Activated CD4-positive, alpha-beta T cell treated with anti-CD3 and anti-CD28 coated beads, Interleukin-2, amount 50 U/mL, for 16 hours (primary cell): Measurements from ENCODE around the gene GPR78.
A peak's percentile ranks its signal among the peaks of the same experiment; 100 is the strongest.

Source experiments
- DNase-seq: peaks from one replicate; pipeline ENCODE4 v3.0.0-alpha.2; 2020

Gene GPR78

DNA sequence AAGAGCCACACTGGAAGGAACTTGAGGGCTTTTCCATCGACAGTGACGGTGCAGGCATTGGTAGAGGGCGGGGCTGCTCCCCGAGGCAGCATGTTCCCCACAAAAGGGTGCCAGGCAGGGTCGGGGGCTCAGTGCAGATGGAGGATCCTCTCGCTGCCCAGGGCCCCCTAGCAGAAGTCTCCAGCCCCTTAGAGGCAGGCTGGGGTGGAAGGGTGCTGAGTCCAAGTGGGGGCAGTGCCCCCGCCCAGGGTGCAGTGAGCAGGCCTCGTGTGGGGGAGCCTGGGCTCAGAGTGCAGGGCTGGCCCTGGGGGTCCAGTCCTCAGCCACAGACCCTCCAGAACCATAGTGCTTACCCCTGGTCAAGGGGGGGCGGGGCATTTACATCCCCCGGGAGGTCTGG is 21.4 kb downstream of the GPR78 start:
- no peak for DNase-seq

DNA sequence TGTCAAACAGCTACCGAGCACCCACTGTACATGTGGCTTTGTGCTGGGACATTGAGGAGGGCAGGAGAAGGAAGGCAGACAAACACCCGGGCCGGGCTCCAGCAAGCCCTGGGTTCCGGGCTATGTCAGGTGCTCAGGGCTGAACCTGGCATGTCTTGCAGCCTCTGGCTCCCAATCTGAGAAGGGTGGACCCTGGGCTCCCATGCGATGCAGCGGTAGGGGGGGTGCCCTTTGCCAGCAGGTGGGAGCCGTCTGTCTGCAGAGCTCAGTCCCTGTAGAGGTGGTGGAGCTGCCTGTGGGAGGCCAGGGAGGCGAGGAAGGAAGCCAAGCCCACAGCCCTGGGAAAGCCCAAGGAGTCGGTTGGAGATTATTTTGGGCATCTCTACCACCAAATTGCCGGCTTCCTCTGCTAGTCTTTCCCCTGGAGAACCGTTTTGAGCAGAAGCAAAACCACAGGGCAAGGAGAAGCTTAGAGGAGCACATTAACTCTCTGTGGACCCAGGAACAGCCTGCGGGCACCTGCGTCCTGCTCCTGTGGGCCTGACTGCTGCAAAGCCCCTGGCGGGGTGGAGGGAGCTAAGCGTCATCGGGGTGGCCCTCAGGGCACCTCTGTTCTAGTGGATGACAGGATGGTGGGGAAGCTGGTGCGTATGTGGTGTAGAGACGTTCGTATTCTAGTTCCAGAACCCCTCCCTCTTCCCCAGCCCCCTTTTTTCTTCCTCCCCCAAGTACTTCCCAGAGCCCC is 22.7 kb downstream of the GPR78 start:
- DNase-seq: no peak

DNA sequence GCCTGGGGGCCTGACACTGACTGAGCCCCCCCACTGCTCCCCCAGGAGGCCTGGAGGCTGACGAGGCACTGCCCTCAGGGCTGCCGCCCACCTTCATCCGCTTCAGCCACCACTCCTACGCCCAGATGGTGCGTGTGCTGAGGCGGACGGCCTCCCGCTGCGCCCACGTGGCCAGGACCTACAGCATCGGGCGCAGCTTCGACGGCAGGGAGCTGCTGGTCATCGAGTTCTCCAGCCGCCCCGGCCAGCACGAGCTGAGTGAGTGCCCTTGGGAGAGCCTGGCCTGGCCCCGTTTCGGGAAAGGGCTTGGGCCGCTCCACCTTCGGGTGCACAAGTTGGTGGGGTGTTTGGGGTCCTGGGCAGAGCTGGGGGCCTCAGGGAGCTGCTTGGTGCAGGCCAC is 23.7 kb downstream of the GPR78 start:
- DNase-seq: no peak

DNA sequence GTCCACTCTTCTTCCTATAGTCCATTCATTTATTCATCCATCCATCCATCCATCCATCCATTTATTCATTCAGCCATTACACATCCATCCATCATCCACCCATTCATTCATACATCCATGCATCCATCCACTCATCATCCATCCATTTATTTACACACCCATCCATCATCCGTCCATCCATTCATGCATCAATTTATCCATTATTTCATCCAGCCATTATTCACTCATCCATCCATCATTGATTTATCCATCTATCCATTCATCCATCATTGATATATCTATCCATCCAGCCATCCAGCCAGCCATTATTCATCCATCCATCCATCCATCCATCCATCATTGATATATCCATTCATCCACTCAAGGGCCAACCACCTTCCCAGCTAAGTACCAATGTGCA is 25.1 kb downstream of the GPR78 start:
- DNase-seq: no peak

DNA sequence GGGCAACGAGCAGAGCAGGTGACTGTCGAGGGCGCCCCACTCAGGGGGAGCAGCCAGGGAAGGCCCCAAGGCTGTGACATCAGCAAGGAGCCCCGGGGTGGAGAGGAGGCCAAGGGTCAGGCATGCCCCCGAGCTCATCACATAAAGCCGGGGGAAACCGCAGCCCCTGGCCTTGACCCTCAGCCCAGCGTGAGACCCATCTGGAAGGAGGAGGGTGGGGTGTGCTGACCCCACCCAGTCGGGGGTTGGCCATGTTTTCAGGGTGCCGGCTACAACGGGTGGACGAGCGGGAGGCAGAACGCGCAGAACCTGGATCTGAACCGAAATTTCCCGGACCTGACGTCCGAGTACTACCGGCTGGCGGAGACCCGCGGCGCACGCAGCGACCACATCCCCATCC is 26.3 kb downstream of the GPR78 start:
- DNase-seq: no peak

DNA sequence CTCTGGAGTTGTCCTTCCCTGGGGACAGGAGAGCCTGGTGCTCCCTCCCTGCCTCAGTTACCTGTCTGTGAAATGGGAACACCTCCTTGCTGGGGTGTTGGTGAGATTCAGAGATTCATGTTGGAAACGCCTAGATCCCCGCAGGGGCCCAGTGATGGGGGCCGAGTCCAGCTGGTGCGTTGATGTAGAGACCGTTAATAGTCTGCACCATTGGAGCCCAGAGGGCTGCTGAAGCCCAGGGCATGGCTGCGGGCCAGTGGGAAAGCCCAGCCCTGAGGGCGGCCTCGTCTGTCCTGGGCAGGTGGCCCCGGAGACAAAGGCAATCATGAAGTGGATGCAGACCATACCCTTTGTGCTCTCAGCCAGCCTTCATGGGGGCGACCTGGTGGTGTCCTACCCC is 26.8 kb downstream of the GPR78 start:
- no peak for DNase-seq

DNA sequence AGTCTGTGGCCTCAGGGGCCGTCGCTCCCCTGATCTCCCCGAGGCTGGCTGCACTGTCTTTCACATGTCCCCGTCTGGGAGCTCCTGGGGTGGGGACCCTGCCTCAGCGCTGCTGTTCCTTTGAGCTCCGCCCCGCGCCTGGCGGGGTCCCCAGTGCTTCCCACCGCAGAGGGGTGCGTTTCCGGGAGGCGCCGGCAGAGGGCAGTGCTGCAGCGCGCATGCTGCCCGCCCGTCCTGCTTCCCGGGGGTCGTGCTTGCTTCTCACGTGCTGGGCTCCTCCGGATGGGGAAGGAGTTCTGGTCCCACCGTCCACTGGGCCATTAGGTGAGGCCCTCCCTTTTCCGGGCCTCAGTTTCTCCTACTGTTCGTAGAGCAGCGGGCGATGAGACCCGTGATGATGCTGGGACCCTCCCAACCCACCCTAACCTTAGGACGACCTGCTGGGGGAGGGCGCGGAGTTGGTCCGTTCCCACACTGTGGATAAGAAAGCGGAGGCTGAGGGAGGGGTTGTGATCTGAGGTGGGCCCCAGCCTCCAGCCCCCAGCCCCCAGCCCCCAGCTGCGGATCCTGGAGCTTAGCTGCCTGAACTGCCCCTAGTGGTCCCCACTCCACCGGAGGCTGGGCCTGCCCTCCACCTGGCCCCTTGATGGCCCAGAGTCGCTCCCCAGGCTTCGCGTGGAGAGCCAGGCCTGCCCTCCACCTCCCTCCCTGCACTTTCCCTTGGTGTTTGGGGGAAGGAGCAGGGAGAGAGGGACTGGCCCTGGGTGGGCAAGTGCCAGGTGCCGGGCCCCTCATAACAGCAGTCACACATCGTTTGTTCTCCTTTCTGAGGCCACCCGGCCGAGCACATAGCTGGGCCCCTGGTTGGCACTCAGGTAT is 27.6 kb downstream of the GPR78 start:
- DNase-seq: peak; percentile 37

DNA sequence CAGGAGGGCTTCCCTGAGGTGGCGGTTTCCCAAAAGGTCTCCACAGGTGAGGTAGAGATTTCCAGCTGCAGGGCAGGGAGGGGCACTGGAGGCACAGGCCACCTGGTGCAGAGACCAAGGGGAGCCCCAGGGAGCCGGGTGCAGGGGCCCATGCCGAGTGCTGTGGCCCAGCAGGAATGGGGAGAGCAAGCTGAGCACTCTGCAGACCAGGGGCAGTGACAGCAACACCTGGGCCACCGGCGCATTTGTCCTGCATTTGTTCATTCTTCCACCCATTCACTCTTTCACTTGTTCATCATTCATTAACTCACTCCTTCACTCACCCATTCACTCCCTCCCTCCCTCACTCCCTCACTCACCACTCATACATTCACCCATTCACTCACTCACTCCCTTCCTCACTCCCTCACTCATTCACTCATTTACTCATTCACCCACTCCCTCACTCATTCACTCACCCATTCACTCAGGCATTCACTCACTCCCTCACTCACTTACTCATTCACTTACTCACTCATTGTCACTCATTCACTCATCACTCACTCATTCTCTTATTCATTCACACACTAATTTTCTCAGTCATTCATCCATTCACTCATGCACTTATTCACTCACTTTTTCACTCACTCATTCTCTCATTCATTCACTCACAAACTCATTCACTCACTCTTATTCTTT is 28.7 kb downstream of the GPR78 start:
- no peak for DNase-seq

DNA sequence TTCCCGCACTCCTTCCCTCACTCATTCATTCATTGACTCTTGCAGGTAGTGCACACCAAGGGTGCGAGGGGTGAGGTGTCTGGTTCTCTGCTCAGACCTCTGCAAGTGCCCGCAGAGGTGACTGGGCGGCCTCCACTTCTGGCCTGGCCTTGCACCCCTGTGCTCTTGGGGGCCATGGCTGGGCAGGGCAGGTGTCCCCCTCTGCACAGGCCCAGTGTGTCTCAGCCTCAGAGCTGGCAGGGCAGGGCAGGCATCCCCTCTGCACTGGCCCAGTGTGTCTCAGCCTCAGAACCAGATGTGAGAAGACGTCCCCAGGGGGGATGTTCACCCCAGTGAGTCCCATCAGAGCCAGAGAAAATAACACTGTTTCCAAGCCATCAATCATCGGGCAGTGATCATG is 29.2 kb downstream of the GPR78 start:
- DNase-seq: no peak

DNA sequence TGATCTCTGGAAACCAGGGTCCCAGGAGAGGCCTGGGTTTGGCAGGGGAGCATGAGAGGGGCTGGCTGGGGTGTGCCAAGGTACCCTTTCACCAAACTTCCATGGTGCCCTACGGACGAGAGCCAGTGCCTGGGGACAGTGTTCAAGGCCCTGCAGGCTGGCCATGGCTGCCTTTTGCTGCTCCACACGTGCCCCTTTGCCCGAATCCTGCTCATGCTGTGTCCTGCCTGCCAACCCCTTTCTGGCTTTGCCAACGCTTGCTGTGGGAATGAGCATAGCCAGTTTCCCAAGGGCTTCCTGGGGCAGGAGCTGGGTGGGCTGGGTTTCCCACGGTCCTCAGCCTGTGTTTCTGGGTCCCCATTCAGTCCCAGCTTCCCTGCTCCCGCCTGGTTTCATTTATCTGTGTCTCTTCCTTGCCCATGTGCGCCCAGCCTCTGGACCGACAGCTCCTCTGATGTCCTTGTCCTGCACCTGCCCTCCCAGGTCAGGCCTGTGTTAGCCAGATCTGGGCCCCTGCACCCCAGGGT is 29.7 kb downstream of the GPR78 start:
- no peak for DNase-seq

DNA sequence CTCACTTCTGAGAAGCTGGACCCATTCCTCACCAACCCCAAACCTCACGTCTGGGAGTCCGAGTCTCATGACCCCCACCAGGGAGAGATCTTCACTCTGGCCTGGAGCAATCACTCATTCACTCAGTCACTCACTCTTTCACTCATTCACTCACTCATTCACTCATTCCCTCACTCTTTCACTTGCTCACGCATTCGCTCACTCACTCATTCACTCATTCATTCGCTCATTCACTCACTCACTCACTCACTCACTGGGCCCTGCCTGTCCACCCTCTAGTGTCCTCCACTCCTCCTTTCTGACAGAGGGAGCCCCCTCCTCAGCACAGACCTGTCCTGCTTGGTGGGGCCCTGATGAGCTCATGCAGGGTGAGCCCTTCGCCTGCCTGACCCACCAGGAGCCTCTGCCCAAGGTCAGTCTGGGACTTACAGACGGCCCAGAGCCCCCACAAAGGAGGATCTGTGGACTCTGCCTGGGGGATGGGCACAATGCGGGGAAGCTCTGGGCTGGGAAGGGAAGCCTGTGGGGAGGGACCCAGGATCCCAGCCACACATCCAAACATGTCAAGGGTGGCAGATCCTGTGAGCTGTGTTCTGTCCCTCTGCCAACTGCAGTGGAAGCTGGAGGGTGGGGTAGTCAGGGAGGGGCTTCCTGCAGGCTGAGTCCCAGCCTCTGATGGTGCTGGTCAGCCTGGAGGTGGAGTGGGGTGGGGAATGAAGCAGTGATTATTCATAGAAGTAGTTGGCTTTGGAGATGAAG is 30.8 kb downstream of the GPR78 start:
- no peak for DNase-seq

DNA sequence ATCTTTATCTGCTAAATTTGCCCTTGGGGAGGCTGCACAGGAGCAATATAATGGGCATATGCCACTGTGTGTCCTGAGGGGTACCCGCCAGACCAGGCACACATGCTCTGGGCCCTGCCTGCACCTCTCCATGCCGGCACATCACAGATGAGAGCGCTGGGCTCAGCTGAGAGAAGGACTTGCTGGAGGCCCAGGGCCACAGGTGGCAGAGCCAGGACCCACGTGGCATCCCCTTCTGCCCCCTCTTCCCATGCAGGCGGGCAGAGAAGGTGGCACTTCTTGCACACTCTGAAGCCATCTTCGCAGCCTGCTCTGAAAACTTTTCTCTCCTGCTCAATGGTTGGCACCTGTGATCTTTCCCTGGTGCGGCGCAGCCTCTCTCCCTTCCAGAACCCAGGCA is 32.5 kb downstream of the GPR78 start:
- DNase-seq: no peak

DNA sequence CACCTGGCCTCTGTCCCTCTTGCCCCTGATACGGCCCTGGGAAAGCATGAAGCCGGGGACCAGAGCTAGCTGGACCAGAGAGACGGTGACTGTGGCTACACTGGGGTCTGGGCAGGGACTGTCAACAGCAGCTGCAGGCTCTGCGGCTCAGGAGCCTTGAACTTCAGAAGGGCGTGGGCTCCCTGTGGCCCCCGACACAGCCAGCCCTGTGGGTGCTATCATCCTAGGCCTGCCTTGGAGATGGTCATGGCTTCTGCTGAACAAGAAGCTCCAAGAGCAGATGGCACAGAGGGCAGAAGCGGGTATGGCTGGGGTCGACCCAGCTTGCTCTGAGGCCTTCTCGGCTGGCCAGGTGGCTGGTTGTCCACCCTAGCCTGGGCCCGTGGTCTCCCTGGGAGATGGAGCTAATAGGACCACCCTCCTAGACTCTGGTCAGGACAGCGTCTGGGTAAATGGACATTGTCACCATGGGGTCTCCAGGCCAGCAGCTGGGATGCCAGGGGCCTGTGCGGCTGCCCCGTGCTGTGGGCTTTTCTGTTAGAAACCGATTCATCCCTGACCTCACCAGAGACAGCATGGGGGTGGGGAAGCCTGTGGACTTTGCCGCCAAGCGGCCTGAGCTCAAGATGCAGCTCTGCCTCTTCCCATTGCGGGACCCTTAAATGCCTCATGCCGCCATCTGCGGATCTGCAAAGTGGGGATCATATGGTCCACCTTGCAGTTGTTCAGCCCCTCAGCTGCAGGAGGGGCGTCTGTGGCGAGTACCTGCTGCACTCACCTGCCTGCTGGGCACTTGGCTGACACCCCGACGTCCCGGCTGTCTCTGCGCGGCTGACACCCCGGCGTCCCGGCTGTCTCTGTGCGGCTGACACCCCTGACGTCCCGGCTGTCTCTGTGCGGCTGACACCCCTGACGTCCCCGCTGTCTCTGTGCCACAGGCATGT is 33.5 kb downstream of the GPR78 start:
- DNase-seq: no peak

DNA sequence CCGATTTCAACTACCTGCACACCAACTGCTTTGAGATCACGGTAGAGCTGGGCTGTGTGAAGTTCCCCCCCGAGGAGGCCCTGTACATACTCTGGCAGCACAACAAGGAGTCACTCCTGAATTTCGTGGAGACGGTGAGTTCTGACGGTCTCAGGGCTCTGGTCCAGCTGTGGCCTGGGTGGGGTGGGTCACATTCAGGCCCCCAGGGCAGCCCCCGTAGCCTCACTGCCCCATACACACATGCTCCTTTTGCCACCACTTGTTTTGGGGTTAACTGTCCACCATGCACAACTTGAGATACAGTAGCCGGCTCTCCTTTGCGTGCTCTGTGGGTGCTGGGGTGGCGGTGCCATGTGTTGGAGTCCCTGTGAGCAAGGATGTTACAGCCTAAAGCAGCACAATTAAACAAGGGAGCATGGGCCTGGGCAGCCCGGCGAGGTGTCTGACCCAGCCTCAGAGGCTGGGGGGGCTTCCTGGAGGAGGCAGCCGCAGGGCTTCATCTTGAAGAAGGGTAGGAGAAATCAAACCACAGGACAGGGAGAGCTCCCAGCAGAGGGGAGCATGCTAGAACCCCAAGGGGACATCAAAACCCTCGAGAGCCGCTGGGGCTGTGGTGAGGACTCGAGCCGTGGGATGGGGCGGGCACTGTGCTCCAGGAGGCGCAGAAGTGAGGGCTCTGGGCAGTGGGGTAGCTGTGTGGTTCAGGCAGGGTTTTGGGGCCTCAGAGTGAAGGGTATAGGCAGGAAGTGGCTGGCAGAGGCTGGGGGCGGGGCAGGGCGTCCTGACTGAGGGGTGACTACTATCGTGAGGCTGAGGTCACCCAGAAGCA is 34.4 kb downstream of the GPR78 start:
- DNase-seq: no peak

DNA sequence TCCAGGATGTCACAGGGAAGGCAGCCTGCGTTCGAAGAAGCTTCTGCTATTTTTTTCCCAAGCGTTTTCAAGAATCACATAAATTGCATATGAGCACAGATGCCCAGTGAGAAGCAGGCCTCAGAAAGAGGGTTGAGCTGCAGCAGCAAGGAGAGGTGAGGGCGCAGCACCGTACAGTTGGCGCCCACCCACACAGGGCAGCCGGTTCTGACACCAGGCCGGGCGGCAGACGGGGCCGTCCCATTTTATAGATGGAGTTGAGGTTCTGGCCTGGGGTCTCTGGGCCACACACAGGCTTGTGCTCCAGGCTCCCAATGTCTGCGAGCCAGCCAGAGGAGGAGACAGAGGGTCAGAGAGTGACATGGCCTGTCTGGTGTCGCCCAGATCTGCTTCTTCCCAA is 35.2 kb downstream of the GPR78 start:
- no peak for DNase-seq

DNA sequence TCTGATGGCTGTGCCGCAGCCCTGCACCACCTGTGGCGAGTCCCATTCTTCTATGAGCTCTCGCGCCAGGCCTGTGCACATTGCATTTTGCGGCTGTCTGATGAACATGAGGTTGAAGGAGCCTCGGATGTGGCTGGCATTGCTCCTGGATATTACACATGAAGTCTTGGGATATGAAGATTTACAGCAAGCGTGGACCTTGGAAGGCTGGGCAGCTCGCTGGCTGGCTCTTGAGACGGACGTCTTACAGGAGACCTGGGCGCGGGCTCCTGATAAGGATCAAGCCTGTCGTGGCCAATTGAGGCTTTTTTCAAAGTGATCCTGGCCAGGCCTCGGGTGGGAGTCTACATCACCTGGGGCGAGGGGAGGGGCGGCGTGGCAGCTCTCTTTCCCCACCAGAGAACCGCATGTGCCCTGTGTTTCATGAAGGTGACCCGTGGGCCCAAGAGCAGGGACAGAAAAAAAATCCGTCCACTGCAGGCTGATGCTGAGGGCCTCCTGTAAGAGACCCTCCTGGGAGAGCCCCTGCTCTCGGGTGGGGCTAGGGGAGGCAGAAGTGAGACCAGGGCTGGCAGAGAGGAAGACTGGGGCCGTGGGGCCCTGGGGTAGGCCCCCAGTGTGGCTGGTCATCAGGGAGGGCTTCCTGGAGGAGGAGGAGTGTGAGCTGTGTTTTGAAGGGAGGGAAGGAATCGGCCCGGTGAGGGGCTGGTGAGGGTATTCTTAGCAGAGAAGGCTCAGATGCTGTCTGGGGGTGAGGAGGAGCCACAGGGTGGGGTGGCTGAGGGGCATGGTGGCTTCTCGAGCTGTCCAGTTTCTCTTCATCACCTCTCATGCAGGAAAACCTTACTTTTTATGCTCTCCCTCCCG is 36.0 kb downstream of the GPR78 start:
- no peak for DNase-seq

DNA sequence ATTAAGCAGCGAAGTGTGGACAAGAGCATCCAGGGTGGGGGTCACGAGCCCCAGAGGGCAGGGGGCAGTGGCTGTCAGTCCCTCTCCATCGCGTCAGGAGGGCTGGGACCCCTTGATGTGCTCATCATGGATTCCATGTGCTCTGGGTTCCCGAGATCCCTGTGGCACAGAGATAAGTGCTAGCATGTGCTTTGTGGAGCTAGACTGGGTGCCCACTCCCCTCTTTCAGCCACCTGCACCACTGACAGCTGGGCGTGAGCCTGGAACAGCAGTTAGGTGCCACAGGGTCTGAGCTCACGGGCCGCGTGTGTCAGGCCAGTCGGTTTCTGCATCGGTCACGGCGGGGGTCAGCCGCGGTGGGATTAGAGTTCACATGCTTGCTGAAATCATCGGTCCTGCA is 36.6 kb downstream of the GPR78 start:
- DNase-seq: no peak

DNA sequence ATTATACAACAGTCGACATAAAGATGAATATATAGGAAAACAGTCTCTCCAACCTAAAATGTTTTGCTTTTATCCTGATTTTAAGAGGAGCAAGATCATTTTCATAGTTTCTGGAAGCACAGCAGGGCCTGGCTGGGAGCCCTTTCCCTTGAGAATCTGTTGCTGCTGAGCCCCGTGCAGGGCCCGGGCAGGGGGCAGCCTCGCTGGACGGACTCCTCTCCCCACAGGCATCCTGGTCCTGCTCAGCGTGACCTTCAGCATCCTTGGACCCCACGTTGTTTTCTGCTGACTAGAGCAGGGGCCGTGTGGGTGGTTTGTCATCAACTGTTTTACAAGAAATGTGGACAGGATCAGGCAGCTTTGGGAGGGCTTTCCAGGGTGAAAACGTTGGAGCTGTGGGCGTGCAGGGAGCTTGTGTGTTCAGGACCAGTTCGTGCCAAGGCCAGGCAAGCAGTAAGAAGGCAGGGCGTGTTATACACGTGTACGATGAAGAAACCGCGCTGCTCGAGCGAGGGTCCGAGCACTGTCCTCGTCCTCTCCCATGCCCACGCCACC is 37.4 kb downstream of the GPR78 start:
- DNase-seq: no peak

DNA sequence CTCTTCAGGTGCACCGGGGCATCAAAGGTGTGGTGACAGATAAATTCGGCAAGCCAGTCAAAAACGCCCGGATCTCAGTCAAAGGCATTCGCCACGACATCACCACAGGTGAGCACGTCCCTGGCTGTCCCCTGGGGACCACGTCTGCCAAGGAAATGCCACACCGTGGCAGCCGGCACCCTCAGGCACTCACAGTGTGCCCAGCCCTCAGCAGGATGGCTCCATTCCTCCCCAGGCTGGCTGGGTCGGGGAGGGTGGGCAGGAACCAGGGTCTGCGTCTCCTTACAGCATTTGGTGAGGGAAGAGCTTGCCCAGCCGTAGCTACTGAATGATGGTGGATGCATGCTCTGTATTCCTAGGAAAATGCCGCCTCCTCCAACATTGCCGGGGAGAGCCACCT is 38.2 kb downstream of the GPR78 start:
- no peak for DNase-seq
